Uterus (tissue), 2 donors: ENCODE measurements around the gene SLC47A2.

Experiments
- CTCF ChIP-seq, 4 experiments: fragments of 200-600 bp in 2 of 4; fragments of 450-650 bp in 2 of 4; sonication (generic) in 2 of 4; IDR thresholded peaks; one replicate each; pipeline ENCODE4 v1.5.1; 2016 to 2019; ENCODE audit warnings: antibody characterized with exemption in 4 of 4, mild to moderate bottlenecking in 2 of 4, moderate library complexity in 1 of 4
- POLR2A ChIP-seq, 2 donors: fragments of 450-650 bp; IDR thresholded peaks; one replicate each; pipeline ENCODE4 v1.6.1; 2016; ENCODE audit warnings: antibody characterized with exemption in 2 of 2, mild to moderate bottlenecking in 1 of 2, moderate library complexity in 1 of 2

DNA sequence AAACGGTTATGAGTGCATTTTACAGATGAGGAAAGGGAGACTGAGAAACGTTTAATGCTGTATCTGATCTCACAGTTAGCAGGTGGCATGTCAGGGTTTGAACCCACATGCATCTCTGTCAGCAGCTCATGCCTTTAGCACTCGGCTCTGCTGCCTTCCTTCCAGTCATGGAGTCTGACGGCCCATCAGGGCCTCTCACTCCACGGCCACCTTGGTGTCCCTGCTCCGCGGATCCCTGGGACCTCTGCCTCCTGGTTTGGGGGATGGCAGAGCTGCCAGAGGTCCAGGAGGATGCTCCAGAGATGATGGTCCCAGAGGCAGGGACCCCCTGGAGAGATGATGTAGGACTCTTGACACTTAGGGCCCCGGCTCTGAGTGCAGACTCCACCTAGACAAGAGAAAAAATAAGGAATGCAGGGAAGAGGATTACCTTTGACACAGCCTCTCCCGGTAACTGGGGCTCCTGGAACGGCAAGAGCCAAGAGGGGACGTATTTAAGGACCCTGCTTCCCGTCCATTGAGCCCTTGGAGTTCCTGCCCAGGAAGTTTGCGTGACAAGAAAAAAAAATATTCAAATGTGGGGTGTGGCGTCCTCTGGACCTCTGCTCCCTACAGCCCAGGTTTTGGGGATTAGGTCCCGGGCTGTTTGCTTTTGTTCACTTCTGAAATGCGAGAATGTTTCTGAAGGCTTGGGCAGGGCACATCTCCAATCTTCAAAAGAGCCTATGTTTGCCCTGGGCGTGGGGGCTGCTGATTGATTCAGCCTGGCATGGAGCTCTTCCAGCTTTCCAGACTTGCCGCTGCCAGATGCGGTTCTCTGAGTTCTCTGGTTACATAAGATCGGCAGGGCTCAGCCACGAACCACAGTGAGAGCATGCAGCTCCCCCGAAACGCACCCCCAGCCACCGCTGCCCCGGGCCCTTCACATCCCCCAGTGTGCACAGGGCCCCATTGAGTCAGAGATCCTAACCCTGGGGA, 31.7 kb upstream of the SLC47A2 start, which contains the start of gene ALDH3A1:
- TF ChIP-seq CTCF (IDR thresholded peaks at IDR 0.05) (no peak), POLR2A (IDR thresholded peaks at IDR 0.05) (no peak)
